Omental fat pad (tissue), 4 donors: ENCODE results near the gene ABCD1. TPM values are rescaled to one million over a fixed set of nuclear protein-coding genes. Genes with fewer than 3 reads are reported as not detected.

Experiments
- ATAC-seq: fragments of 150-250 bp; one replicate; pipeline ENCODE4 v1.9.1; 2016; ENCODE audit warnings: mild to moderate bottlenecking, moderate library complexity; ENCODE audit not compliant: low FRiP score
- DNase-seq: peaks from one replicate; pipeline ENCODE4 v3.0.0-alpha.2; 2019; ENCODE audit warnings: low spot score
- total RNA-seq, 4 donors: library from RNA; depleted of rRNA; stranded (reverse); fragments of >200 nt; gene quantifications; one replicate each; pipeline ENCODE4 v1.1.0, GENCODE V29; 2016
- TF ChIP-seq, protein P1 (sequence below), 3 donors: fragments of 450-650 bp; IDR thresholded peaks; one replicate each; pipeline ENCODE4 v1.5.1; 2016 to 2017; ENCODE audit warnings: antibody characterized with exemption in 3 of 3, mild to moderate bottlenecking in 3 of 3, moderate library complexity in 2 of 3

The ABCD1 gene
- total RNA-seq, 4 donors from 2014 or later, result 17.5 to 38.9 (median 23.4) TPM

DNA sequence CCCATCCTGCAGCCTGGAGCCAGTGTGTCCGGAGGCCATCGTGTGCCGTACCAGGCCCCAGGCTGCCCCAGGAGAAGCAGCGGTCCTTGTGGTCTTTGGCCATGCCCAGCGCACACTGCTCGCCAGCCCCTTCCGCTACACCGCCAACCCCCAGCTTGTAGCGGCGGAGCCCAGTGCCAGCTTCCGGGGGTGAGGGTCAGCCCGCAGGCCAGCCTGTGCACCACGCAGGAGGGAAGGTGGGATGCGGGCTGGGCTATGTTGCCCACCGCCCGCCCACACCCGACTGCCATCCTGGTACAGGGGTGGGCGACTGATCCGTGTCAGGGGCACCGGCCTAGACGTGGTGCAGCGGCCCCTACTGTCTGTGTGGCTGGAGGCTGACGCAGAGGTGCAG lies 48.6 kb downstream of the ABCD1 start:
- ATAC-seq (no peak), DNase-seq (no peak)
- TF ChIP-seq, protein P1, sequence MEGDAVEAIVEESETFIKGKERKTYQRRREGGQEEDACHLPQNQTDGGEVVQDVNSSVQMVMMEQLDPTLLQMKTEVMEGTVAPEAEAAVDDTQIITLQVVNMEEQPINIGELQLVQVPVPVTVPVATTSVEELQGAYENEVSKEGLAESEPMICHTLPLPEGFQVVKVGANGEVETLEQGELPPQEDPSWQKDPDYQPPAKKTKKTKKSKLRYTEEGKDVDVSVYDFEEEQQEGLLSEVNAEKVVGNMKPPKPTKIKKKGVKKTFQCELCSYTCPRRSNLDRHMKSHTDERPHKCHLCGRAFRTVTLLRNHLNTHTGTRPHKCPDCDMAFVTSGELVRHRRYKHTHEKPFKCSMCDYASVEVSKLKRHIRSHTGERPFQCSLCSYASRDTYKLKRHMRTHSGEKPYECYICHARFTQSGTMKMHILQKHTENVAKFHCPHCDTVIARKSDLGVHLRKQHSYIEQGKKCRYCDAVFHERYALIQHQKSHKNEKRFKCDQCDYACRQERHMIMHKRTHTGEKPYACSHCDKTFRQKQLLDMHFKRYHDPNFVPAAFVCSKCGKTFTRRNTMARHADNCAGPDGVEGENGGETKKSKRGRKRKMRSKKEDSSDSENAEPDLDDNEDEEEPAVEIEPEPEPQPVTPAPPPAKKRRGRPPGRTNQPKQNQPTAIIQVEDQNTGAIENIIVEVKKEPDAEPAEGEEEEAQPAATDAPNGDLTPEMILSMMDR (IDR thresholded peaks at IDR 0.05), result no peak

- no peak for ATAC-seq
- TF ChIP-seq, protein P1 (IDR thresholded peaks at IDR 0.05), result no peak
- DNase-seq, result no peak
Observed at GRCh38 chrX:153773741-153774575, 49.3 kb downstream of the ABCD1 start.

DNA sequence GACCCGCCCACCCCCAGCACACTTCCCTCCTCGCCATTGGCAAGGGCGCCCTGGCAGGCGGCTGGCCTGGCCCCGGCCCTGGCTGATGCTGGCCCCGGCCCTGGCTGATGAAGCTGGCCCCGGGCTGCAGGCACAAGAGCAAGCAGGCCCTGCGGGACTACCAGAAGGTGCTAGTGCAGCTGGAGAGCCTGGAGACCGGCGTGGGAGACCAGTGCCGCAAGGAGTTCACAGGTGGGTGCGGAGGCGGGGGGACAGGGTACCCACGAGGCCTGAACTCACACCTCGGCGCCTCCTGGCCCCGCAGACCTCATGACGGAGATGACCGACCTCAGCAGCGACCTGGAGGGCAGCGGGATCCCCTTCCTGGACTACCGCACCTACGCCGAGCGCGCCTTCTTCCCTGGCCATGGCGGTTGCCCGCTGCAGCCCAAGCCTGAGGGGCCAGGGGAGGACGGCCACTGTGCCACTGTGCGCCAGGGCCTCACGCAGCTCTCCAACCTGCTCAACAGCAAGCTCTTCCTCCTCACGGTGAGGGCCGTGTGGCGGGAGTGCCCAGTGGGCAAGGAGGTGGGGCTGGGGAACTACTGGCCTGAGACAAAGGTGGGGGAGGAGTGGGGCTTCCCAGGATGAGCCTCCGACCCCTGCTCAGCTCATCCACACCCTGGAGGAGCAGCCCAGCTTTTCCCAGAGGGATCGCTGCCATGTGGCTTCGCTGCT lies 50.1 kb downstream of the ABCD1 start:
- no peak for ATAC-seq
- no peak for DNase-seq
- TF ChIP-seq, protein P1 (IDR thresholded peaks at IDR 0.05), result no peak

DNA sequence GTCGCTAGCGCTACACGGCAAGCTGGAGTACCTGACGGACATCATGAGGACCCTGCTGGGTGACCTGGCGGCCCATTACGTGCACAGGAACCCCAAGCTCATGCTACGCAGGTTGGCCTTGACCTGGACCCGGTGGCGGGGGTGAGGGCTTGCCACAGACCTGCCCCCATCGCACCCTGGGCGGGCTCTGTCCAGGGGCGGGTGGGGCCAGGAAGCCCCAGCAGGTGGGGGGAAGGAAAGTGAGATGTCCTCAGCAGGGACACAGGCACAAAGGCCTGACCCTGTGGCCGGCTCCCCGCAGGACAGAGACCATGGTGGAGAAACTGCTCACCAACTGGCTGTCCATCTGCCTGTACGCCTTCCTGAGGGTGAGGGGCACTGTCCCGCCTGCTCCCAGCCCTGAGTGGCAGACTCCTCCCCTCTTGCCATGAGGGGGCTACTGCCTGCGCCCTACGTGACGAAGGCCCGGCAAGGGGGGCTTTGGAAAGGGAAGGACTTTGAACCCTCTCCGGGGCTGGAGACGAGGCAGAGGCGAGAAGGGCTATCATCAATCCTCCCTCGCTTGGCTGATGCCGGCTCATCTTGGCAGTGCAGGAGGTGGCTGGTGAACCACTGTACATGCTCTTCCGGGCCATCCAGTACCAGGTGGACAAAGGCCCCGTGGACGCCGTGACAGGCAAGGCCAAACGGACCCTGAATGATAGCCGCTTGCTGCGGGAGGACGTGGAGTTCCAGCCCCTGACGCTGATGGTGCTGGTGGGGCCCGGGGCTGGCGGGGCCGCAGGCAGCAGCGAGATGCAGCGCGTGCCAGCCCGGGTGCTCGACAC lies 50.9 kb downstream of the ABCD1 start:
- no peak for DNase-seq
- TF ChIP-seq, protein P1 (IDR thresholded peaks at IDR 0.05), result no peak
- ATAC-seq, result no peak

GRCh38 chrX:153776120-153776599 lies 51.5 kb downstream of the ABCD1 start:
- no peak for ATAC-seq
- TF ChIP-seq, protein P1 (IDR thresholded peaks at IDR 0.05), result no peak
- DNase-seq, result no peak

DNA sequence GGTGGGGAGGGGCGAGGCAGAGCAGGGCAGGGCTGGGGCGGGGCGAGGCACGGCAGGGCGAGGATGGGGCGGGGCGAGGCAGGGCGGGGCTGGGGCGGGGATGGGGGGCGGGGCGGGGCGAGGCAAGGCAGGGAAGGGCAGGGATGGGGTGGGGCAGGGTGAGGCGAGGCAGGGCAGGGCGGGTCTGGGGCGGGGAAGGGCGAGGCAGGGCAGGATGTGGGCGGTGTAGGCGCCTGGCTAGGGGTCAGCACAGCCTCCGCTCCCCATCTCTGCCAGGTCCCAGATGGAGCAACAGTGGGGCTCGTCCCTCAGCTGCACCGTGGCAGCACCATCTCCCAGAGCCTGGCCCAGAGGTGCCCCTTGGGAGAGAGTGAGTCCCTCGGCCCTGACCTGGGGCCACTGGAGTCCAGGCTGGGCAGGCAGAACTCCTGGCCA lies 52.0 kb downstream of the ABCD1 start:
- ATAC-seq (no peak), DNase-seq (no peak)
- TF ChIP-seq, protein P1 (IDR thresholded peaks at IDR 0.05), result no peak
